HG03064 (cell line): ENCODE data around the gene COQ5.
A peak's percentile ranks its signal among the peaks of the same experiment; 100 is the strongest.
"Not testable (repeated sequence)": the region's sequence is repeated elsewhere in the genome, so short reads cannot be mapped to it uniquely, and the experiment has no call there.

Experiments used
- ATAC-seq: cut with Tn5 transposase; IDR thresholded peaks from one replicate; pipeline ENCODE4 v1.9.1; 2021; ENCODE audit warnings: low read depth; ENCODE audit not compliant: unreplicated experiment

COQ5 gene

GRCh38 chr12:120530418-120530761 lies 1.4 kb upstream of the COQ5 start:
- ATAC-seq: not testable (repeated sequence)

GRCh38 chr12:120529641-120530417 lies 871 bp upstream of the COQ5 start:
- no peak for ATAC-seq

- ATAC-seq: no peak
Observed at GRCh38 chr12:120522568-120522967, 6.4 kb downstream of the COQ5 start.

- not testable (repeated sequence) for ATAC-seq
Observed at GRCh38 chr12:120519324-120519723, 9.6 kb downstream of the COQ5 start.

- ATAC-seq: no peak
Observed at GRCh38 chr12:120515496-120515895, 13.5 kb downstream of the COQ5 start.

GRCh38 chr12:120514002-120514401 lies 15.0 kb downstream of the COQ5 start:
- ATAC-seq: no peak

GRCh38 chr12:120508537-120508936 lies 20.4 kb downstream of the COQ5 start:
- no peak for ATAC-seq

GRCh38 chr12:120504587-120504986 lies 24.4 kb downstream of the COQ5 start:
- no peak for ATAC-seq

GRCh38 chr12:120500581-120500980 lies 28.4 kb downstream of the COQ5 start:
- ATAC-seq: no peak

- no peak for ATAC-seq
Observed at GRCh38 chr12:120498870-120499515, 30.0 kb downstream of the COQ5 start.

- ATAC-seq: no peak
Observed at GRCh38 chr12:120497524-120498150, 31.3 kb downstream of the COQ5 start.

GRCh38 chr12:120496413-120497340 lies 32.3 kb downstream of the COQ5 start:
- ATAC-seq: peak; percentile 14

- peak; percentile 84 for ATAC-seq
Observed at GRCh38 chr12:120495731-120496412, 33.1 kb downstream of the COQ5 start, which contains the start of gene DYNLL1. Gene DYNLL1, plus strand, starts transcription at chr12:120496113. Its CDS starts 309 bp downstream, at chr12:120496422.

- ATAC-seq: no peak
Observed at GRCh38 chr12:120495186-120495730, 33.7 kb downstream of the COQ5 start.

GRCh38 chr12:120490833-120491512 lies 38.0 kb downstream of the COQ5 start:
- ATAC-seq: no peak

- no peak for ATAC-seq
Observed at GRCh38 chr12:120490325-120490724, 38.6 kb downstream of the COQ5 start.

- ATAC-seq: no peak
Observed at GRCh38 chr12:120489018-120489417, 39.9 kb downstream of the COQ5 start.

GRCh38 chr12:120488057-120488640 lies 40.8 kb downstream of the COQ5 start:
- no peak for ATAC-seq

GRCh38 chr12:120487552-120487951 lies 41.4 kb downstream of the COQ5 start:
- not testable (repeated sequence) for ATAC-seq
